Left ventricle myocardium inferior (tissue), 1 donor: ENCODE data around the gene MAX. TPM values are rescaled to one million over a fixed set of nuclear protein-coding genes. Genes with fewer than 3 reads are reported as not detected.

Experiments
- DNase-seq: peaks from one replicate; pipeline ENCODE4 v3.0.0-alpha.2; 2020
- H3K27ac ChIP-seq: fragments of 200-600 bp; replicated peaks from 2 replicates; pipeline ENCODE4 v1.8.0; 2021
- H3K27me3 ChIP-seq: fragments of 200-600 bp; 2 replicates; pipeline ENCODE4 v1.8.0; 2021; ENCODE audit warnings: low read depth
- H3K36me3 ChIP-seq: fragments of 200-600 bp; 2 replicates; pipeline ENCODE4 v1.8.0; 2021
- H3K4me1 ChIP-seq: fragments of 200-600 bp; 2 replicates; pipeline ENCODE4 v1.8.0; 2021
- H3K4me3 ChIP-seq: fragments of 200-600 bp; 2 replicates; pipeline ENCODE4 v1.8.0; 2021; ENCODE audit warnings: mild to moderate bottlenecking, moderate library complexity
- H3K9me3 ChIP-seq: fragments of 200-600 bp; replicated peaks from 2 replicates; pipeline ENCODE4 v1.8.0; 2021
- intact Hi-C: fragments of 100-400 bp; cut with micrococcal nuclease; formaldehyde crosslinking; loops from one replicate; pipeline ENCODE4 v1.11.0; 2022
- total RNA-seq: library from RNA; stranded (reverse); fragmentation: NEBNext Ultra II Directional; extraction: Animal tissue kit (Norgen Biotek cat#: 25700); gene quantifications from one replicate; pipeline ENCODE4 v1.2.1, GENCODE V29; 2021
- TF ChIP-seq, protein P1 (sequence below): fragments of 200-600 bp; IDR thresholded peaks from 2 replicates; pipeline ENCODE4 v1.8.0; 2021; ENCODE audit warnings: antibody characterized with exemption, mild to moderate bottlenecking, borderline replicate concordance
- donor health status: DM: no; HTN: yes; CAD: no; lungs with severe emphysema.

Gene MAX
- total RNA-seq, 1 donor from 2014 or later = 81.9 TPM

DNA sequence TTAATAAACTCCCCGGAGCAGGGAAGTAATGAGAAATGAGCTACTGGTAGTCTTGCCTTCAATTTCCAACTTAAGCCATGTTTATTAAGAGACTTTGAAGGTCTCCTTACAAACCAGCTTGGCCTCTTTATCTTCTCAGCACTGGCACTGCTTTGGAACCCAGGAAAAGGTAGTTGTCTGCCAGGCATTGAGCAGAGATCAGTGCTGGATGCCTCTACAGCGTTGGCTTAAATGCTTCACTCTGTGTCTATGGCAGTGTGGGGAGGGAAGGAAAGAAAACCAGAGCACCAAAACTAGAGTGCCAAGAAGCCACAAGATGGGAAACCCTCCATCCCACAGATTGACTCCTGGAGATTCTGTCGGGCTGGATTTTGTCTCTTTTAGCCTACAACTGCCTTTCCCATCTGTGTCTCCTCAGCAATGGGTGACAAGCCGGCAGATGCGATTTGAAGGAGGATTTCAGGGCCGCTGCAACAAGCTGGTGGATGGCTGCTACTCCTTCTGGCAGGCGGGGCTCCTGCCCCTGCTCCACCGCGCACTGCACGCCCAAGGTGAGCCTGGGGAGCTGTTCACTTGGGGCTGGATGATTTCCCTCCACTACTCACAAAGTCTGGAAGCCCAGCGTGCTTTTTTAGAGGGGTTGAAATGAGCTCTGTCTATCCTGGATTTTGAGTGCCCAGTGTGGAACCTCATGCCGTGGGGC lies 58.3 kb downstream of the MAX start:
- Histone ChIP-seq H3K36me3 (peaks cover 36% of the 10 kb centered on the region), H3K27me3 (no peaks in the 10 kb centered on the region), H3K27ac (peak overlapping the region; percentile 44), H3K4me1 (peaks cover 35% of the 10 kb centered on the region), H3K4me3 (no peak overlapping the region), H3K9me3 (no peaks in the 10 kb centered on the region)
- TF ChIP-seq, protein P1, sequence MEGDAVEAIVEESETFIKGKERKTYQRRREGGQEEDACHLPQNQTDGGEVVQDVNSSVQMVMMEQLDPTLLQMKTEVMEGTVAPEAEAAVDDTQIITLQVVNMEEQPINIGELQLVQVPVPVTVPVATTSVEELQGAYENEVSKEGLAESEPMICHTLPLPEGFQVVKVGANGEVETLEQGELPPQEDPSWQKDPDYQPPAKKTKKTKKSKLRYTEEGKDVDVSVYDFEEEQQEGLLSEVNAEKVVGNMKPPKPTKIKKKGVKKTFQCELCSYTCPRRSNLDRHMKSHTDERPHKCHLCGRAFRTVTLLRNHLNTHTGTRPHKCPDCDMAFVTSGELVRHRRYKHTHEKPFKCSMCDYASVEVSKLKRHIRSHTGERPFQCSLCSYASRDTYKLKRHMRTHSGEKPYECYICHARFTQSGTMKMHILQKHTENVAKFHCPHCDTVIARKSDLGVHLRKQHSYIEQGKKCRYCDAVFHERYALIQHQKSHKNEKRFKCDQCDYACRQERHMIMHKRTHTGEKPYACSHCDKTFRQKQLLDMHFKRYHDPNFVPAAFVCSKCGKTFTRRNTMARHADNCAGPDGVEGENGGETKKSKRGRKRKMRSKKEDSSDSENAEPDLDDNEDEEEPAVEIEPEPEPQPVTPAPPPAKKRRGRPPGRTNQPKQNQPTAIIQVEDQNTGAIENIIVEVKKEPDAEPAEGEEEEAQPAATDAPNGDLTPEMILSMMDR = no peak
- intact Hi-C loops = no loop called here
- DNase-seq = no peak

GRCh38 chr14:65042731-65043372 lies 59.5 kb downstream of the MAX start:
- TF ChIP-seq, protein P1 = no peak
- no peak overlapping the region for H3K27ac ChIP-seq
- DNase-seq = no peak
- peaks cover 34% of the 10 kb centered on the region for H3K4me1 ChIP-seq
- H3K27me3 ChIP-seq = no peaks in the 10 kb centered on the region
- intact Hi-C loops = no loop called here
- H3K4me3 ChIP-seq = no peak overlapping the region
- no peaks in the 10 kb centered on the region for H3K9me3 ChIP-seq
- H3K36me3 ChIP-seq = peaks cover 32% of the 10 kb centered on the region

- H3K4me1 ChIP-seq = peaks cover 29% of the 10 kb centered on the region
- H3K27ac ChIP-seq = no peak overlapping the region
- TF ChIP-seq, protein P1 = no peak
- H3K4me3 ChIP-seq = no peak overlapping the region
- no peaks in the 10 kb centered on the region for H3K27me3 ChIP-seq
- no peaks in the 10 kb centered on the region for H3K9me3 ChIP-seq
- DNase-seq = no peak
- intact Hi-C loops = no loop called here
- peaks cover 32% of the 10 kb centered on the region for H3K36me3 ChIP-seq
These were observed 60.0 kb downstream of the MAX start for GRCh38 chr14:65042296-65042695.

DNA sequence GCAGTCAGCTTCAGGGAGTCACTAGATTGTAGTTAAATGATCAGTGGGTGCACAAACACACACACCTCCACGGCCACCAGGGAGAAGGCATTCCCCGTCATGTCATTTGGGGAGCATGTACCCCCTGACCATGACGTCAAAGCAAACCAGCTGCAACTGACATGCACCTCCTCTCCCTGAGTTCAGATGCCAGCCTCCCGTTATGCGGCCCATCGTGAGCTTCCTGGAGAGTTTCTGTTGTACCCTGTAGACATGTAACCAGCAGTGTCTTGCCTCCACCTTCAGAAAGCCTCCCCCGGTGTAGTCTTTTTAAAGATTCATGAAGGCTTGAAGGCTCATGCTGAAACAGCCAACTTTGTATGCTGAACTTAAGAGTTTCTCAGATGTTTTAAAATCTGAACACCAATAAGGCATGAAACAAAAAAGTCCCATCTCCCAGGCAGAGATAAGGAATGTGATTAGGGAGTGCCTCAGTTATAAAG lies 60.8 kb downstream of the MAX start:
- Histone ChIP-seq H3K9me3 (no peaks in the 10 kb centered on the region), H3K36me3 (peaks cover 32% of the 10 kb centered on the region), H3K27ac (no peak overlapping the region), H3K27me3 (no peaks in the 10 kb centered on the region), H3K4me3 (no peak overlapping the region), H3K4me1 (peaks cover 25% of the 10 kb centered on the region)
- TF ChIP-seq, protein P1 = no peak
- intact Hi-C loops = no loop called here
- DNase-seq = no peak

- Histone ChIP-seq H3K27ac (no peak overlapping the region), H3K27me3 (no peaks in the 10 kb centered on the region), H3K4me1 (peaks cover 25% of the 10 kb centered on the region), H3K36me3 (peaks cover 32% of the 10 kb centered on the region), H3K9me3 (no peaks in the 10 kb centered on the region), H3K4me3 (no peak overlapping the region)
- TF ChIP-seq, protein P1 = no peak
- no peak for DNase-seq
- intact Hi-C loops = no loop called here
These were observed 61.5 kb downstream of the MAX start for GRCh38 chr14:65040666-65041433.
